ENCODE measurements around the gene PKD1. TPM values are rescaled to one million over a fixed set of nuclear protein-coding genes. Genes with fewer than 3 reads are reported as not detected.
"Not testable (repeated sequence)": the region's sequence is repeated elsewhere in the genome, so short reads cannot be mapped to it uniquely, and the experiment has no call there.

The PKD1 gene
- total RNA-seq, 1 experiment from 2014 or later = 91.5 TPM

GRCh38 chr16:2110332-2111008, 25.2 kb downstream of the PKD1 start:
- H3K36me3 ChIP-seq (ENCODE audit: low read depth); H2AFZ ChIP-seq; H3K9me2 ChIP-seq (ENCODE audit: insufficient read depth); DNase-seq; H3K79me2 ChIP-seq (ENCODE audit: low read depth); H3K4me1 ChIP-seq (replicated peaks; ENCODE audit: insufficient read depth); H3F3A ChIP-seq (ENCODE audit: insufficient read depth, low read depth); H4K20me1 ChIP-seq (ENCODE audit: insufficient read depth); H3K27ac ChIP-seq; H3K4me2 ChIP-seq; H3K9me3 ChIP-seq (ENCODE audit: insufficient read depth, low read depth); POLR2A ChIA-PET (ENCODE audit: unreplicated experiment); CTCF ChIA-PET; H3K27me3 ChIP-seq (ENCODE audit: insufficient read depth, low read depth); BruUV-seq (replicated peaks); intact Hi-C loops (cut with micrococcal nuclease; ENCODE audit: unreplicated experiment); H3K4me3 ChIP-seq: not testable (repeated sequence)

- BruUV-seq (replicated peaks); H3K4me1 ChIP-seq (replicated peaks; ENCODE audit: insufficient read depth); H2AFZ ChIP-seq; H3K79me2 ChIP-seq (ENCODE audit: low read depth); H4K20me1 ChIP-seq (ENCODE audit: insufficient read depth); DNase-seq; H3K4me2 ChIP-seq; H3K27me3 ChIP-seq (ENCODE audit: insufficient read depth, low read depth); CTCF ChIA-PET; H3K36me3 ChIP-seq (ENCODE audit: low read depth); H3F3A ChIP-seq (ENCODE audit: insufficient read depth, low read depth); H3K9me2 ChIP-seq (ENCODE audit: insufficient read depth); H3K9me3 ChIP-seq (ENCODE audit: insufficient read depth, low read depth); POLR2A ChIA-PET (ENCODE audit: unreplicated experiment); intact Hi-C loops (cut with micrococcal nuclease; ENCODE audit: unreplicated experiment); H3K4me3 ChIP-seq; H3K27ac ChIP-seq: not testable (repeated sequence)
These were observed 25.8 kb downstream of the PKD1 start for GRCh38 chr16:2109872-2110271.

GRCh38 chr16:2109271-2109580, 26.5 kb downstream of the PKD1 start:
- H3K79me2 ChIP-seq (ENCODE audit: low read depth); CTCF ChIA-PET; BruUV-seq (replicated peaks); H3K4me3 ChIP-seq; H3F3A ChIP-seq (ENCODE audit: insufficient read depth, low read depth); H3K36me3 ChIP-seq (ENCODE audit: low read depth); H3K9me3 ChIP-seq (ENCODE audit: insufficient read depth, low read depth); H3K4me2 ChIP-seq; H3K27me3 ChIP-seq (ENCODE audit: insufficient read depth, low read depth); DNase-seq; POLR2A ChIA-PET (ENCODE audit: unreplicated experiment); H3K27ac ChIP-seq; H2AFZ ChIP-seq; H3K4me1 ChIP-seq (replicated peaks; ENCODE audit: insufficient read depth); intact Hi-C loops (cut with micrococcal nuclease; ENCODE audit: unreplicated experiment); H4K20me1 ChIP-seq (ENCODE audit: insufficient read depth); H3K9me2 ChIP-seq (ENCODE audit: insufficient read depth): not testable (repeated sequence)

- H2AFZ ChIP-seq; H3K79me2 ChIP-seq (ENCODE audit: low read depth); BruUV-seq (replicated peaks); H3K9me2 ChIP-seq (ENCODE audit: insufficient read depth); intact Hi-C loops (cut with micrococcal nuclease; ENCODE audit: unreplicated experiment); H3K27ac ChIP-seq; H3K36me3 ChIP-seq (ENCODE audit: low read depth); H3K4me3 ChIP-seq; DNase-seq; H3K4me1 ChIP-seq (replicated peaks; ENCODE audit: insufficient read depth); CTCF ChIA-PET; H3K27me3 ChIP-seq (ENCODE audit: insufficient read depth, low read depth); H3K4me2 ChIP-seq; POLR2A ChIA-PET (ENCODE audit: unreplicated experiment); H3F3A ChIP-seq (ENCODE audit: insufficient read depth, low read depth); H4K20me1 ChIP-seq (ENCODE audit: insufficient read depth); H3K9me3 ChIP-seq (ENCODE audit: insufficient read depth, low read depth): not testable (repeated sequence)
These were observed 27.0 kb downstream of the PKD1 start for GRCh38 chr16:2108446-2109270.

- H3K4me1 ChIP-seq (replicated peaks; ENCODE audit: insufficient read depth); H4K20me1 ChIP-seq (ENCODE audit: insufficient read depth); BruUV-seq (replicated peaks); H3K4me2 ChIP-seq; H3K79me2 ChIP-seq (ENCODE audit: low read depth); H3K36me3 ChIP-seq (ENCODE audit: low read depth); intact Hi-C loops (cut with micrococcal nuclease; ENCODE audit: unreplicated experiment); DNase-seq; CTCF ChIA-PET; H3K9me2 ChIP-seq (ENCODE audit: insufficient read depth); POLR2A ChIA-PET (ENCODE audit: unreplicated experiment); H3K27ac ChIP-seq; H3K4me3 ChIP-seq; H3K9me3 ChIP-seq (ENCODE audit: insufficient read depth, low read depth); H2AFZ ChIP-seq; H3K27me3 ChIP-seq (ENCODE audit: insufficient read depth, low read depth); H3F3A ChIP-seq (ENCODE audit: insufficient read depth, low read depth): not testable (repeated sequence)
These were observed 27.9 kb downstream of the PKD1 start for GRCh38 chr16:2107791-2108125.

- CTCF ChIA-PET = not testable (repeated sequence)
These were observed 28.4 kb downstream of the PKD1 start for GRCh38 chr16:2107121-2107790.

GRCh38 chr16:2106211-2106610, 29.5 kb downstream of the PKD1 start:
- H3K9me3 ChIP-seq (ENCODE audit: insufficient read depth, low read depth); H3K4me2 ChIP-seq; H3K27ac ChIP-seq; intact Hi-C loops (cut with micrococcal nuclease; ENCODE audit: unreplicated experiment); H3K27me3 ChIP-seq (ENCODE audit: insufficient read depth, low read depth); BruUV-seq (replicated peaks); H3K9me2 ChIP-seq (ENCODE audit: insufficient read depth); H3F3A ChIP-seq (ENCODE audit: insufficient read depth, low read depth); H3K4me1 ChIP-seq (replicated peaks; ENCODE audit: insufficient read depth); H4K20me1 ChIP-seq (ENCODE audit: insufficient read depth); H3K79me2 ChIP-seq (ENCODE audit: low read depth); H3K4me3 ChIP-seq; H3K36me3 ChIP-seq (ENCODE audit: low read depth); H2AFZ ChIP-seq; CTCF ChIA-PET; DNase-seq; POLR2A ChIA-PET (ENCODE audit: unreplicated experiment): not testable (repeated sequence)

More at GRCh38 chr16:2107121-2107790, 28.4 kb downstream of the PKD1 start:
- POLR2A ChIA-PET (ENCODE audit: unreplicated experiment); H3K9me2 ChIP-seq (ENCODE audit: insufficient read depth); intact Hi-C loops (cut with micrococcal nuclease; ENCODE audit: unreplicated experiment); H3K79me2 ChIP-seq (ENCODE audit: low read depth); DNase-seq; H3K27ac ChIP-seq; H3K4me3 ChIP-seq; H3K9me3 ChIP-seq (ENCODE audit: insufficient read depth, low read depth); H3F3A ChIP-seq (ENCODE audit: insufficient read depth, low read depth); H2AFZ ChIP-seq; H3K4me2 ChIP-seq; H3K27me3 ChIP-seq (ENCODE audit: insufficient read depth, low read depth); H4K20me1 ChIP-seq (ENCODE audit: insufficient read depth); H3K4me1 ChIP-seq (replicated peaks; ENCODE audit: insufficient read depth); BruUV-seq (replicated peaks); H3K36me3 ChIP-seq (ENCODE audit: low read depth): not testable (repeated sequence)
